WTC11 (cell line): ENCODE results near the gene MIDN.

ENCODE experiments used
- CBFB ChIP-seq: sonication (generic); formaldehyde crosslinking; IDR thresholded peaks from 2 replicates; pipeline ENCODE4 v1.8.1; 2022; ENCODE audit warnings: mild to moderate bottlenecking, low read depth, missing genetic modification reagents
- CREB1 ChIP-seq: sonication (generic); formaldehyde crosslinking; IDR thresholded peaks from 2 replicates; pipeline ENCODE4 v1.8.0; 2023; ENCODE audit warnings: mild to moderate bottlenecking, missing genetic modification reagents
- CTCF ChIP-seq: fragments of 200-600 bp; IDR thresholded peaks from 2 replicates; pipeline ENCODE4 v1.8.0; 2022; ENCODE audit warnings: antibody characterized with exemption
- IRF1 ChIP-seq: sonication (generic); formaldehyde crosslinking; IDR thresholded peaks from 2 replicates; pipeline ENCODE4 v1.8.0; 2023; ENCODE audit warnings: missing genetic modification reagents
- IRF2 ChIP-seq: sonication (generic); formaldehyde crosslinking; IDR thresholded peaks from 2 replicates; pipeline ENCODE4 v1.8.0; 2022; ENCODE audit warnings: low read depth, missing genetic modification reagents, borderline replicate concordance
- MYBL2 ChIP-seq: sonication (generic); formaldehyde crosslinking; IDR thresholded peaks from 2 replicates; pipeline ENCODE4 v1.8.1; 2023; ENCODE audit warnings: mild to moderate bottlenecking, moderate library complexity, missing genetic modification reagents
- NR2C2 ChIP-seq: sonication (generic); formaldehyde crosslinking; IDR thresholded peaks from 2 replicates; pipeline ENCODE4 v1.8.0; 2022; ENCODE audit warnings: mild to moderate bottlenecking, missing genetic modification reagents
- TCF7 ChIP-seq: sonication (generic); formaldehyde crosslinking; IDR thresholded peaks from 2 replicates; pipeline ENCODE4 v1.8.0; 2022; ENCODE audit warnings: mild to moderate bottlenecking, low read depth, missing genetic modification reagents, moderate library complexity
- USF2 ChIP-seq: sonication (generic); formaldehyde crosslinking; IDR thresholded peaks from 2 replicates; pipeline ENCODE4 v1.8.1; 2023; ENCODE audit warnings: mild to moderate bottlenecking, missing genetic modification reagents, moderate library complexity
- ZBTB21 ChIP-seq: sonication (generic); formaldehyde crosslinking; IDR thresholded peaks from 2 replicates; pipeline ENCODE4 v1.8.1; 2023; ENCODE audit warnings: mild to moderate bottlenecking, missing genetic modification reagents, borderline replicate concordance
- ZNF263 ChIP-seq: sonication (generic); formaldehyde crosslinking; IDR thresholded peaks from 2 replicates; pipeline ENCODE4 v1.8.1; 2022; ENCODE audit warnings: low read depth, mild to moderate bottlenecking, moderate library complexity, missing genetic modification reagents
- TF ChIP-seq, protein P1 (sequence below): sonication (generic); formaldehyde crosslinking; conservative IDR thresholded peaks from 2 replicates; pipeline ENCODE4 v1.8.1; 2022; ENCODE audit warnings: mild to moderate bottlenecking, missing genetic modification reagents
- TF ChIP-seq, protein P2 (sequence below): sonication (generic); formaldehyde crosslinking; IDR thresholded peaks from 2 replicates; pipeline ENCODE4 v1.8.1; 2023; ENCODE audit warnings: mild to moderate bottlenecking, moderate library complexity, missing genetic modification reagents
- TF ChIP-seq, protein P3 (sequence below): sonication (generic); formaldehyde crosslinking; IDR thresholded peaks from 2 replicates; pipeline ENCODE4 v1.8.1; 2023; ENCODE audit warnings: mild to moderate bottlenecking, missing genetic modification reagents

- no peak for TF ChIP-seq CTCF
- no peak for TF ChIP-seq IRF2 (CRISPR knock-in tag)
- TF ChIP-seq USF2 (CRISPR knock-in tag): no peak
- TF ChIP-seq, protein P1, sequence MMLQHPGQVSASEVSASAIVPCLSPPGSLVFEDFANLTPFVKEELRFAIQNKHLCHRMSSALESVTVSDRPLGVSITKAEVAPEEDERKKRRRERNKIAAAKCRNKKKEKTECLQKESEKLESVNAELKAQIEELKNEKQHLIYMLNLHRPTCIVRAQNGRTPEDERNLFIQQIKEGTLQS: no peak
- no peak for TF ChIP-seq CREB1
- no peak for TF ChIP-seq TCF7 (CRISPR knock-in tag)
- no peak for TF ChIP-seq CBFB
- TF ChIP-seq ZNF263: no peak
- TF ChIP-seq MYBL2: no peak
- TF ChIP-seq, protein P2, sequence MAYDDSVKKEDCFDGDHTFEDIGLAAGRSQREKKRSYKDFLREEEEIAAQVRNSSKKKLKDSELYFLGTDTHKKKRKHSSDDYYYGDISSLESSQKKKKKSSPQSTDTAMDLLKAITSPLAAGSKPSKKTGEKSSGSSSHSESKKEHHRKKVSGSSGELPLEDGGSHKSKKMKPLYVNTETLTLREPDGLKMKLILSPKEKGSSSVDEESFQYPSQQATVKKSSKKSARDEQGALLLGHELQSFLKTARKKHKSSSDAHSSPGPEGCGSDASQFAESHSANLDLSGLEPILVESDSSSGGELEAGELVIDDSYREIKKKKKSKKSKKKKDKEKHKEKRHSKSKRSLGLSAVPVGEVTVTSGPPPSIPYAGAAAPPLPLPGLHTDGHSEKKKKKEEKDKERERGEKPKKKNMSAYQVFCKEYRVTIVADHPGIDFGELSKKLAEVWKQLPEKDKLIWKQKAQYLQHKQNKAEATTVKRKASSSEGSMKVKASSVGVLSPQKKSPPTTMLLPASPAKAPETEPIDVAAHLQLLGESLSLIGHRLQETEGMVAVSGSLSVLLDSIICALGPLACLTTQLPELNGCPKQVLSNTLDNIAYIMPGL: no peak
- no peak for TF ChIP-seq NR2C2
- TF ChIP-seq, protein P3, sequence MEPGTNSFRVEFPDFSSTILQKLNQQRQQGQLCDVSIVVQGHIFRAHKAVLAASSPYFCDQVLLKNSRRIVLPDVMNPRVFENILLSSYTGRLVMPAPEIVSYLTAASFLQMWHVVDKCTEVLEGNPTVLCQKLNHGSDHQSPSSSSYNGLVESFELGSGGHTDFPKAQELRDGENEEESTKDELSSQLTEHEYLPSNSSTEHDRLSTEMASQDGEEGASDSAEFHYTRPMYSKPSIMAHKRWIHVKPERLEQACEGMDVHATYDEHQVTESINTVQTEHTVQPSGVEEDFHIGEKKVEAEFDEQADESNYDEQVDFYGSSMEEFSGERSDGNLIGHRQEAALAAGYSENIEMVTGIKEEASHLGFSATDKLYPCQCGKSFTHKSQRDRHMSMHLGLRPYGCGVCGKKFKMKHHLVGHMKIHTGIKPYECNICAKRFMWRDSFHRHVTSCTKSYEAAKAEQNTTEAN: no peak
- TF ChIP-seq ZBTB21 (CRISPR knock-in tag): no peak
- no peak for TF ChIP-seq IRF1
Observed at GRCh38 chr19:1247748-1248138, 640 bp upstream of the MIDN start.
